GM18861 (cell line): ENCODE measurements around the gene OSBP2.

Source experiments
- ATAC-seq: cut with Tn5 transposase; IDR thresholded peaks from one replicate; pipeline ENCODE4 v1.9.1; 2021; ENCODE audit not compliant: unreplicated experiment

The OSBP2 gene

GRCh38 chr22:30866811-30867271 lies 172.2 kb downstream of the OSBP2 start:
- ATAC-seq: no peak

GRCh38 chr22:30867746-30868662 lies 173.3 kb downstream of the OSBP2 start:
- ATAC-seq: no peak

DNA sequence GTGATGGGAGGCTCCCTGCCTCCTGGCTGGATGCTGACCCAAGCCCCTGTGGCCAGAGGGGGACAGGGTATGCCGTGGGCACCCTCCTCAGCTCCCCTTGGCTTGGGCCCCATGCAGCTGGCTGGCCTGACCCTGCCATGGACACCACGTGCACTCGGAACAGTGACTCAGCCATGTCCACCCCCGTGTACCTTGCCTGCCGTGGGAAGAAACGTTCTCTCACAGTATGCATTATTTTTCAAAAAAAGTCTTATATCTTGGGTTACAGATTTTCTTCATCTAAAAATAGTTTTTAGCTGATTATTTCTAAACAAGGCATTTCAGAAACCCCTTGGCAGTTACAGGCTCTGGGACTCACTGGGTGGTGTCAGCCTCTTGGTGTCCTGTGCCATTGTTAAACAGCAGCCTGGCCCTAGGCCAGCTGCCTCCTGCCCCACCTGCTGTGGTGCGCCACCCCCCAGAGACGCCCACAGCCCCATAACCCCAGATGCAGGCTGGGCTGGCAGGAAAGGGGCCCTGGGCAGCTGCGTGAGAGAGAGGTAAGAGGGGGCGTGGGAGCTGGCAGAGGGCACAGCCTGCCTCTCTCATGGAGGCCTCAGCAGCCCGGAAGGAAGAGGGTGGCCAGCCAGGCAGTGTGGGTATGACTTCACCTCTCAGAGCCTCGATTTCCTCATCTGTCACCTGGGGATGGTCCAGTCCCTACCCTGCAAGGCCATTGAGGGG lies 174.2 kb downstream of the OSBP2 start:
- ATAC-seq: no peak

GRCh38 chr22:30869667-30870395 lies 175.2 kb downstream of the OSBP2 start:
- no peak for ATAC-seq

- no peak for ATAC-seq
Measured at GRCh38 chr22:30870451-30871345, 176.0 kb downstream of the OSBP2 start.

DNA sequence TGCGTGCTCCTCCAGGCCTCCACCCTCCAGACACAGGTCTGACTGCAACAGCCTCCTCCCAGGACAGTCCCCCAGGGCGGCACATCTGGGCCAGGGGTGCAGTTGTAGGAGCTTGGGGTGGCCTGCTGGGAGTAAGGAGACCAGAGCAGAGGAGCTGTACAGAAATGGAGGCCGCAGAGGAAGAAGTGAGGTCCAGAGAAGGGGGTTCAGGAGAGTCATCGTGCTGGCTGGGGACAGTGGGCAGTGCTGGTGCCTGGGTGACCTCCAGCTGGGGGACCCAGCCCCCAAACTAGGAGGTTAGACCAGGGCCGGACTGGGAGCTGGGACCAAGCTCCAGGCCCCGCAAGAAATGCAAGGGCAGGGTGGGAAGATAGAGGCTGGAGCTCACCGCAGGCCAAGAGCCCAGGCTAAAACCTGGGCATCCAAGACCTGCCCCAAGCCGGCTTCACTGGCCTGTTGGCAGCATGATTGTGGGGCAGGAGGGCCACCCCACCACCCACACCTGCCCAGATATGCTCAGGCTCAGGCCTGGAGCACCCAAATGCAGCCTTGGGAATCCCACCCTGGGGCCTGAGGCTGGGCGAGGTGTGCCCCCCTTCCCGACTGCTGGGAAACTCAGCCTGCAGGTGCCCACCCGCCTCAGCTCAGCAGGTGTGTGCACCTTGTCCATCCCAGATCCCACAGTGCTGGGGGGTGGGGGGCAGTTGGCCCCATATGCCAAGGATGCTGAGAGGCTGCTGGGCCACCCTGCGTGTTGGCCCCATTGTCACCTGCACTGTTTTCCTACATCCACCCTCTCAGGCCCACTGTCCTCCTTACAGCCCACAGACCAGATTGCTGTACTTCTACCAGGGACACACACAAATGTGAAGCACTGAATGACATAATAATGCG lies 177.0 kb downstream of the OSBP2 start:
- ATAC-seq: no peak

DNA sequence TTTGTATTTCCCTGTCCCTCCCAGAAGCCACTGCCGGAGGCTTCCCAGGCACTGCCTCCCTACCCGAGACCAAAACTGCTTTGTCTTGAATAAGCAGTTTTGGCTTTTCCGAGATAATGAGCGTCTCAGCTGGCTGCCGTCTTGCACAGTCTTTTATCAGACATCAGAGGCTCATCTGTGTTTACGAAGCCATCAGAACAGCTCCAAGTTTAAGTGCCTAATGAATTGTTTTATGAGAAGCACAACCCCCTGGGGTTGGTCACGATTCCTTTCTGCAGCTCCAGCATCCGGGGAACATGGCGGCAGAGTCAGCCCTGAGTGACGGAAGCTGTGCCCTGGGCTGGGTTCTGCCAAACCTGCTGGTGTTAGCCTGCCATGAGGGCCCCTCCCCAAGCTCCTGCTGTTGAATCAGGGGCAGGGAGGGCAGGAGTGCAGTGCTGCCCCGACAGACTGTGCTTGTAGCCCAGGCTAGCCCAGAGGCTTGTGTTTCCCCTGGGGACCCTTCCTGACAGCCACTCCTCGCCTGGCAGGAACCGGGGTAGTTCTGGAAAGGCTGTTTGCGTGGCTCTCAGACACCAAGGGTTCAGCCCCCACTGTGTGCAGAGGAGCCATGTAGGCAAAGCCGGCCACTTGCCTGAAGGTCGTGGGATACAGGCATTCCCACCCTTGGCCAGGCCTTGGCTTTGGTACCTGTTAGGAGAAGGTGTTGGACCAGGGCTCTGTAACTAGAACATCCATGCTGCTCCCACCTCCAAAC lies 177.8 kb downstream of the OSBP2 start:
- ATAC-seq: no peak

- no peak for ATAC-seq
Measured at GRCh38 chr22:30873086-30873650, 178.5 kb downstream of the OSBP2 start.

DNA sequence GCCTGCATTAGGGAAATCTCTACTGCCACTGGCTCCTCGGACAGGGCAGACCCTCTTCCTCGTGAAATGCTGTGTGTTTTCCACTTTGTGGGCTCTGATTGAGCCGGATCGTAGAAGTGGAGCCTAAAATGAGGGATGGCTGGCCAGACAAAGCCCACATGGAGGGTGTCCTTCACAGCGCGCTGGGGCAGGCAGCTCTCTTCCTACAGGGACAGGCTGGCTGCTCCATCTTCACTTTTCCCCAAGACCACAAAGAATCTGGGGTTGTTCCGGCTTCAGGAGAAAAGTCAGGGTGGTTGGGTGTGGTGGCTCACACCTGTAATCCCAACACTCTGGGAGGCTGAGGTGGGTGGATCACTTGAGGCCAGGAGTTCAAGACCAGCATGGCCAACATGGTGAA lies 179.0 kb downstream of the OSBP2 start:
- no peak for ATAC-seq

- ATAC-seq: no peak
Measured at GRCh38 chr22:30874431-30875370, 180.0 kb downstream of the OSBP2 start.

GRCh38 chr22:30875481-30876215 lies 181.0 kb downstream of the OSBP2 start:
- ATAC-seq: no peak

DNA sequence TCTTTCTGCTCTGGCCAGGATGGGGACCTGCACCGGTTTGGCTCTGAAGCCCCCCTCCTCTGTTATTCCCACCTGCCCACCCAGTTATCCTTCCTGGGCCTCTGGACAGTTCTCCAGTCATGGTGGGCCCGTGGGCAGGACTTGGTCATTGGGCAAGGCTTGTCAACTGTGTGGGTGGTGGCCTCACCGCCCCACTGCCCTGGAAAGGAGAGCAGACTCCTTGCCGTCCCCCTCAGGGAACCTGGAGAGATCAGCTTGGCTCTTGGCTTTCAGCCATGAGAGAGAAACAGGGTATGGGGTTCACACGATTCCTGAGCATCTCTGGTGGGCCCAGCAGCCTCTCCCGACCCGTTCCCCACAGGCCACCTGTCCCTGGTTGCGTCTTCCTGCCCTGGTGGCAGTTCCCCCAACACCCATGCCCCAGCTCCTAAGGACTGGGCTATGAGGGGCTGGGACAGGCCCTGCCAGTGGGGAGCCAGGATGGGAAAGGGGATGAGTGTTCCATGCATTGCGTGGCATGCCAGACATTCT lies 181.6 kb downstream of the OSBP2 start:
- no peak for ATAC-seq

DNA sequence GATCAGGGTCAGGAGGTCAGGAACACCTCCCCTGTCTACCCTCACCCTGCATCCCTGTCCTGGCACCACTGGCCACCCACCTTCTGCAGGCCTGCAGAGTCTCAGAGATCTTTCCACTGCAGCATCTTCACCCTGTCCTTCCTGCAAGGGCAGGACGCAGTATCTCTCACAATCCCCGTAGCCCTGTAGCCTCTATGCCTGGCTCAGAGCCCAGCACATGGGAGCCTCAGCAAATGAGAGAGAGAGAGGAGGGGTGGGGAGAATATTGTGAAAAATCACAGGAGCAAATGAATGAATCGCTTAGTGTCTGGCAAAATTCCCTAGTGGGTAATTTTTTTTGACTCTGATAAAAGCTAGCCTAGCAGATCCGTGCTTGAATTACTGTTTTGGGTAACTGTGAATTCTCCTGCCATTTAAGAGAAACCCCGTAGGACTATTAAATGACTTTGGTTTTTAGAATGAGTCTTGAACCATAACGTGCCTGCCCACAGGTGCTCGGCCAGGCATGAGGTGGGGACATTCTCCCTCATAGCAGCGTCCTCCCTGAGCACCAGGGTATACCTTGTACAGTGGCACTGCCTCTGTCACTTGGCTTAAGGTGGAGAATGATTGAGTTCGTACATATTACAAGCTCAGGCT lies 182.4 kb downstream of the OSBP2 start:
- no peak for ATAC-seq

- no peak for ATAC-seq
Measured at GRCh38 chr22:30877662-30878515, 183.2 kb downstream of the OSBP2 start.
